Ishikawa (cell line): ENCODE results near the gene FMNL1.

ENCODE experiments used
- CEBPB ChIP-seq: IDR thresholded peaks from 2 replicates; pipeline ENCODE4 v1.6.1; 2012
- CREB1 ChIP-seq: IDR thresholded peaks from 2 replicates; pipeline ENCODE4 v1.6.1; 2012; ENCODE audit warnings: low read depth
- EGR1 ChIP-seq: IDR thresholded peaks from 2 replicates; pipeline ENCODE4 v1.6.1; 2012
- EP300 ChIP-seq: IDR thresholded peaks from 2 replicates; pipeline ENCODE4 v1.6.1; 2012; ENCODE audit warnings: borderline replicate concordance
- FOXM1 ChIP-seq: IDR thresholded peaks from 2 replicates; pipeline ENCODE4 v1.6.1; 2012; ENCODE audit warnings: low read depth, borderline replicate concordance
- MAX ChIP-seq: IDR thresholded peaks from 2 replicates; pipeline ENCODE4 v1.6.1; 2012
- NFIC ChIP-seq: IDR thresholded peaks from 2 replicates; pipeline ENCODE4 v1.6.1; 2012
- RAD21 ChIP-seq: IDR thresholded peaks from 2 replicates; pipeline ENCODE4 v1.6.1; 2012; ENCODE audit warnings: low read depth
- REST ChIP-seq: IDR thresholded peaks from 2 replicates; pipeline ENCODE4 v1.6.1; 2012; ENCODE audit warnings: low read depth, mild to moderate bottlenecking
- TAF1 ChIP-seq: IDR thresholded peaks from 2 replicates; pipeline ENCODE4 v1.6.1; 2012; ENCODE audit warnings: low read depth, mild to moderate bottlenecking
- TCF12 ChIP-seq: IDR thresholded peaks from 2 replicates; pipeline ENCODE4 v1.6.1; 2012; ENCODE audit warnings: low read depth
- TEAD4 ChIP-seq: IDR thresholded peaks from 2 replicates; pipeline ENCODE4 v1.6.1; 2012
- USF1 ChIP-seq: IDR thresholded peaks from 2 replicates; pipeline ENCODE4 v1.6.1; 2012
- YY1 ChIP-seq: IDR thresholded peaks from 2 replicates; pipeline ENCODE4 v1.6.1; 2012; ENCODE audit warnings: low read depth
- ZBTB7A ChIP-seq: IDR thresholded peaks from 2 replicates; pipeline ENCODE4 v1.6.1; 2012; ENCODE audit warnings: low read depth

The FMNL1 gene

GRCh38 chr17:45231481-45232116 lies 9.9 kb downstream of the FMNL1 start:
- TF ChIP-seq YY1 (no peak), RAD21 (peak; percentile 25; the same call in 1 of the 2 replicates), CREB1 (no peak), CEBPB (no peak), ZBTB7A (0 out of 2 replicates have a peak, but pooled peaks have one; percentile 24)

- TF ChIP-seq TEAD4: no peak
- no peak for TF ChIP-seq MAX
- TF ChIP-seq TCF12: no peak
- no peak for TF ChIP-seq YY1
- TF ChIP-seq EP300: no peak
- no peak for TF ChIP-seq TAF1
- no peak for TF ChIP-seq EGR1
- TF ChIP-seq CREB1: no peak
- no peak for TF ChIP-seq NFIC
- no peak for TF ChIP-seq ZBTB7A
- no peak for TF ChIP-seq RAD21
- TF ChIP-seq USF1: no peak
- TF ChIP-seq CEBPB: no peak
- TF ChIP-seq FOXM1: no peak
- TF ChIP-seq REST: no peak
Observed at GRCh38 chr17:45232514-45233422, 11.1 kb downstream of the FMNL1 start.

- TF ChIP-seq CREB1: no peak
- no peak for TF ChIP-seq YY1
- TF ChIP-seq MAX: no peak
- no peak for TF ChIP-seq FOXM1
- TF ChIP-seq USF1: no peak
Observed at GRCh38 chr17:45233423-45233924, 11.8 kb downstream of the FMNL1 start.

- TF ChIP-seq ZBTB7A (no peak), RAD21 (peak; percentile 51), MAX (no peak), FOXM1 (no peak), CEBPB (no peak), EP300 (no peak), REST (no peak), TEAD4 (no peak)
Observed at GRCh38 chr17:45234641-45235415, 13.1 kb downstream of the FMNL1 start.
